IMR-90 (cell line): ENCODE data around the gene STARD10.

Source experiments
- BHLHE40 ChIP-seq: fragments of 150-350 bp; IDR thresholded peaks from 2 replicates; pipeline ENCODE4 v1.6.1; 2016; ENCODE audit warnings: mild to moderate bottlenecking, low read depth, low read length
- CEBPB ChIP-seq: IDR thresholded peaks from 2 replicates; pipeline ENCODE4 v1.6.1; 2012; ENCODE audit warnings: low read depth, low read length, improper control_type of control experiment
- CTCF ChIP-seq: conservative IDR thresholded peaks from 2 replicates; pipeline ENCODE4 v1.5.1; 2012; ENCODE audit warnings: mild to moderate bottlenecking, low read depth, low read length, improper control_type of control experiment
- MAFK ChIP-seq: IDR thresholded peaks from 2 replicates; pipeline ENCODE4 v1.6.1; 2012; ENCODE audit warnings: low read depth, low read length, improper control_type of control experiment
- MAZ ChIP-seq: IDR thresholded peaks from 2 replicates; pipeline ENCODE4 v1.6.1; 2012; ENCODE audit warnings: low read depth, mild to moderate bottlenecking, low read length, improper control_type of control experiment, moderate library complexity, borderline replicate concordance
- MXI1 ChIP-seq: IDR thresholded peaks from 2 replicates; pipeline ENCODE4 v1.6.1; 2012; ENCODE audit warnings: low read depth, mild to moderate bottlenecking, low read length, moderate library complexity, borderline replicate concordance
- NFE2L2 ChIP-seq: fragments of 150-350 bp; IDR thresholded peaks from 2 replicates; pipeline ENCODE4 v1.6.1; 2016; ENCODE audit warnings: low read depth, mild to moderate bottlenecking, low read length
- POLR2A ChIP-seq: IDR thresholded peaks from 2 replicates; pipeline ENCODE4 v1.6.1; 2012; ENCODE audit warnings: mild to moderate bottlenecking, low read depth, low read length
- RAD21 ChIP-seq: IDR thresholded peaks from 2 replicates; pipeline ENCODE4 v1.6.1; 2012; ENCODE audit warnings: low read length, improper control_type of control experiment
- RCOR1 ChIP-seq: IDR thresholded peaks from 2 replicates; pipeline ENCODE4 v1.6.1; 2012; ENCODE audit warnings: mild to moderate bottlenecking, low read length, improper control_type of control experiment; ENCODE audit not compliant: insufficient replicate concordance
- RFX5 ChIP-seq: IDR thresholded peaks from 2 replicates; pipeline ENCODE4 v1.8.0; 2012; ENCODE audit warnings: low read depth, mild to moderate bottlenecking, low read length, moderate library complexity
- SMC3 ChIP-seq: fragments of 150-350 bp; IDR thresholded peaks from 2 replicates; pipeline ENCODE4 v1.6.1; 2016; ENCODE audit warnings: low read depth, mild to moderate bottlenecking, antibody characterized with exemption, low read length, moderate library complexity
- USF2 ChIP-seq: fragments of 150-350 bp; IDR thresholded peaks from 2 replicates; pipeline ENCODE4 v1.6.1; 2017; ENCODE audit warnings: mild to moderate bottlenecking, antibody characterized with exemption, low read length, low read depth

GRCh38 chr11:72787216-72788104, 6.4 kb downstream of the STARD10 start:
- TF ChIP-seq CTCF (no peak), RAD21 (no peak), NFE2L2 (no peak), SMC3 (no peak), RFX5 (no peak), POLR2A (no peak), USF2 (no peak), CEBPB (no peak), RCOR1 (no peak), MXI1 (no peak), MAZ (no peak), BHLHE40 (no peak), MAFK (no peak)
